Measurements from ENCODE around the gene C9orf40. TPM values are rescaled to one million over a fixed set of nuclear protein-coding genes. Genes with fewer than 3 reads are reported as not detected.
A peak's percentile ranks its signal among the peaks of the same experiment; 100 is the strongest.

Gene C9orf40
- total RNA-seq, 1 experiment from 2014 or later, result 16.6 TPM

DNA sequence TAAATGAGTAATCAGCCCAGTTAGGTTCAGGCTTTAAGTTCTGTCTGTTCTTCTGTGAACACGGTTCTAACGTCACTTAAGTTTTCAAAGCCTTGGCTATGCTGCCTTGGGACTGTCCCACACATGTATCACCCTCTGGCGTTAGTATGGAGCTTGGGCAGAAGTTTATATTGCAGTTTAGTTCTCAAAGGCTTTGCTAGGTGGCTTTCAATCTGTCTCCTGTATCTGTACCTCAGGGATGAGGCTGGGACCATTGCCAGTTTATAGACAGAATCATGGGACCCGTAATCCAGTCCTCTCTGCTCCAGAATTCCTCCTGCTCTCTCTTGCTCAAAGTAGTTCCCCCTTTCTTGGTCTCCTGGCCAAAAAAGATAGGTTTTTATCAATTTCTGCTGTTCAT lies 12.1 kb downstream of the C9orf40 start:
- peak; percentile 64 for DNase-seq (ENCODE audit: low spot score)

DNA sequence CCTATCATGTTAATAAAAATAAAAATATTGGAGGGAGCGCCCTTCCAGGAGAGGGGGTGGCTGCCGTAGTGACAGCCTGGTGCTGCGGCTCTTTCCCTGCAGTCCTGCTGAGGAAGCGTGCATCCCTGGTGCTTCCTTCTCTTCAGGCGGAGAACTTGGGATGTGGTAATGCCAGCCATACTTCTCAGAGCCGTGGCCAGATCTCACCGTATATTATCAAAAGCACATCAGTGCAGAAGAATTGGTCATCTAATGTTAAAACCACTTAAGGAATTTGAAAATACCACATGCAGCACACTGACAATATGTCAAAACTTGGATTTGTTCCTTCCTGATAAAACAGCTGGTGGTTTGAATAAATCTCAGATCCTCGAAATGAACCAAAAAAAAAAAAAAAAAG lies 17.7 kb downstream of the C9orf40 start:
- DNase-seq (ENCODE audit: low spot score), result no peak

DNA sequence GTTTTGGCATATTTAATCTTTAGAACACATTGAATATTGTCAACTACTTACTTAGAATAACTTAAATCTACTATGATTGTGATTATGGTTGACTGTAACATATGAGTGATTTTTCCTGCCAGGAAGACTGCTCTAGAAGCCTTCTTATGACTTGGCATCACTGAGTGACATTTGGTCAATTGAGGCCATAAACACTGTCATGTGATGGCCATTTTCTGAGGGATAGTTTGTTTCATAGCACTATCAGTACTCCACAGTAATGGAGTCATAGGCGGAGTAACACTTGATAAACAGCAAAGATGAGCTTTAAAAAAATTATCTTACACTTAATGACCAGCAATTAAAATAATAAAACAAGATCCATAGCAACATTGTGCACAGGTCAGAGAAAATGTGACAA lies 31.0 kb downstream of the C9orf40 start:
- no peak for DNase-seq (ENCODE audit: low spot score)

DNA sequence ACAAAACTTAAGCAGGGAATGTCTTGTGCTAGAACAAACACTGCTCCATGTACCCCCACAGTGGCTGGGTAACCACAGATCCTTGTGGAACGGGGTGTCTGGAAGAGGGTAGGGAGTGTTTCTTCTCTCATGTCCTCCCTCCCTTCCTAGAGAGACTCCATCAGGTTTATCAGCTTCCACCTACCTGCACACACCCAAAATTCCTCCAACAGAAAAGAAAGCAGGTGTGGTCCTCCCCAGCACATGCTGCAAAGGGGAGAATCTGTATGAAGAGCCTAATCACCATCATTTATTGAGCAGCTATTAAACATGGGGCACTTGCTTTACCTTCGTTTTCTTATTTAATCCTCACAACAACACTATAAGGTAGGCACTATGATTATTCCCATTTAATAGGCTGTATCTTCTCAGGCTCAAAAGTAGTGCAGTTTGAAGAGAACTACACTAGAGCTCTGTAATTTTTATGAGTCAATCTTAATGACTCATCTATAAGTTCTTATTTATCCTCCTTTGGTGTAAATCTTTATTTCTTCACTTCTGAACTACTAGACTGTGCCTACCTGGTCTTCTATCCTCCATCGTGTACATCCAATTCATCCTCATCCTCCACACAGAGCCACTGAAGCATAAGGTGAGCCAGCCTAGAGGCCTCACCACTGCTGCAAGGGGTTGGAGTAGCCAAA lies 31.6 kb downstream of the C9orf40 start:
- no peak for DNase-seq (ENCODE audit: low spot score)

DNA sequence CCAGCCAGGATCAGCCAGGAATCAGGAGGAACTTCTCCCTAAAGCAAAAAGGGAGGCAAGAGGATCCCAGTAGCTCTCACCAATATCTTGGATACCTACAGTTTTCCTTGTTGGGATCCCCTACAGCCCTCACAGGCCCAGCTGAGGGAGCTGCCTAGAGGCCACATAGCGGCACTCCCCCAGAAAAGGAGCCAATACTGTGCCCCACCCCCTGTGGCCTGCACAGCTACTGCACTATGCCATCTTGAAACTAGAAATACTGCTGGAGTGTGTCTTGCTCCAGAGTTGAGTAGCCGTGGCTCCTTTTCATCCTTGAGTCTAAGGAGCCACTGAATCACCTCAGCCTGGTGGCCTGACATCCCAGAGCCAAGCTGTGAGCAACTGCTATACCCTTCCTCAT lies 42.7 kb downstream of the C9orf40 start:
- no peak for DNase-seq (ENCODE audit: low spot score)

DNA sequence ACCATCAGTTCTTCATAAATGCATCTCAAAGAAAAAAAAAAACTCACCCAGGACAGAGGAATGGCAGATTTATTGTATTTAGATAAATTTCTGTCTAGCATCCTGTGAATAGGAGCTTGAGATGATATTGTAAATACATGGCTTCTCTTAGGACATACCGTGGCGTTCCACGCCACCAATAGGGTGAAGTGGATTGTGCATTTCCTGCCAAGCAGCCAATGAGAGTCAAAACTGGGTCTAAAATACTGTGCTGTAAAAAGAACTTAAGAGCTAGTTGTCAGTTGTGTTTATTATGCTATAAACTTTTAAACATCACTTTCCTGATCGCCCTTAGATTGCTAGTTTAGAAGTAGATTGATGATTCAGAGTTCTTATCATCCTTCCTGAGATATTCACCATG lies 44.0 kb downstream of the C9orf40 start:
- no peak for DNase-seq (ENCODE audit: low spot score)

DNA sequence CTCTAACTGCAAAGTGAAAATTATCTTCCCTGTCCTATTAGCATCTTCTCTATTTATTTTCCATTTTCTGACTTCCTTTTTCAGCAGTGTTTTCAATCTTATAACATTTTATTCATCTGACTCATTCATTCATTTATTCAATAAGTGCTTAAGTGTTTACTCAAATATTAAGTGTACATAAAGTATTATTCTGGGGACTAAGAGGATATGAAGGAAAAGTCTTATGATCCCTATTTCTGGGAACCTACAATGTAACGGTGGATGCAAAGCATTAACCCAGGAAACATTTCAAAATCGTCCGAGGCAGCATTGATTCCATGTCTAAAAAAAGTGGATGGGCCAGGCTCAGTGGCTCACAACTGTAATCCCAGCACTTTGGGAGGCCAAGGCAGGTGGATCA lies 45.6 kb downstream of the C9orf40 start:
- DNase-seq (ENCODE audit: low spot score), result no peak

DNA sequence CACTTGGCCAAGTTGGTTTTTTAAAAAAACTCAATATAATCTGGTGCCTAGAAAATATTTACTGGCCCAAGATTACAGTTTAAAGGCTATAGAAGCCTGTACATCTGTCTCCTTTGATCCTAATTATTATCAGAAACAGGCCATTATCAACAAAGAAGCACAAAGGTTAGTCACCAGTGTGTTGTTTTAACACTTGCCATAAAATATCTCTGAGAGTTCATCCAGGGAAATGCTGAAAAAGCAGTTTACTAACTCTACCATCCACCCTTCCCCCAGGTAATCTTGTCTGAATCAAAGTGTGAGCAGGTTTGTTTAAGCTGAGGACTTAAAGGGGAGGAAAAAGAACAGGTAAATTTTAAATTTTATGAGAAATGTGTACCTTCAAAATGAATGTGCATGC lies 51.7 kb downstream of the C9orf40 start:
- DNase-seq (ENCODE audit: low spot score), result no peak

Other genes starting within 250 kb of the C9orf40 start
- 0.12 and 0.29 TPM in 2 replicates for gene TRPM6, start 65.0 kb downstream of the C9orf40 start, total RNA-seq (2014; rRNA removed; shearing (Covaris generic))
- gene CARNMT1, start 75.4 kb upstream of the C9orf40 start, total RNA-seq (2014; rRNA removed; shearing (Covaris generic)), result 19.6 and 30.3 TPM in 2 replicates
- 5.8 and 12.8 TPM in 2 replicates for gene NMRK1, start 135.2 kb upstream of the C9orf40 start, total RNA-seq (2014; rRNA removed; shearing (Covaris generic))
- gene OSTF1, start 135.6 kb upstream of the C9orf40 start, total RNA-seq (2014; rRNA removed; shearing (Covaris generic)), result 29.7 and 32.3 TPM in 2 replicates

All from H4 (cell line).